Epidermal melanocyte (primary cell): ENCODE data around the gene PODXL.
"Not testable (repeated sequence)": the region's sequence is repeated elsewhere in the genome, so short reads cannot be mapped to it uniquely, and the experiment has no call there.

ENCODE experiments used
- DNase-seq: peaks from one replicate; pipeline ENCODE4 v3.0.0; 2011; ENCODE audit warnings: low spot score; ENCODE audit not compliant: insufficient read length

Gene PODXL

GRCh38 chr7:131538071-131538812, 18.2 kb downstream of the PODXL start:
- no peak for DNase-seq

GRCh38 chr7:131537571-131537978, 18.9 kb downstream of the PODXL start:
- DNase-seq, result no peak

GRCh38 chr7:131536361-131536849, 20.0 kb downstream of the PODXL start:
- DNase-seq, result no peak

GRCh38 chr7:131533566-131534561, 22.6 kb downstream of the PODXL start:
- no peak for DNase-seq

- DNase-seq, result no peak
Observed at GRCh38 chr7:131533151-131533559, 23.3 kb downstream of the PODXL start.

- no peak for DNase-seq
Observed at GRCh38 chr7:131532570-131533091, 23.8 kb downstream of the PODXL start.

- no peak for DNase-seq
Observed at GRCh38 chr7:131530137-131530536, 26.3 kb downstream of the PODXL start.

GRCh38 chr7:131529617-131530016, 26.8 kb downstream of the PODXL start:
- no peak for DNase-seq

- no peak for DNase-seq
Observed at GRCh38 chr7:131529179-131529578, 27.2 kb downstream of the PODXL start.

GRCh38 chr7:131527456-131527855, 29.0 kb downstream of the PODXL start:
- no peak for DNase-seq

- DNase-seq, result no peak
Observed at GRCh38 chr7:131525820-131526219, 30.6 kb downstream of the PODXL start.

GRCh38 chr7:131524703-131525102, 31.7 kb downstream of the PODXL start:
- DNase-seq, result no peak

GRCh38 chr7:131524115-131524514, 32.3 kb downstream of the PODXL start:
- no peak for DNase-seq

GRCh38 chr7:131522325-131522930, 34.0 kb downstream of the PODXL start:
- DNase-seq, result no peak

GRCh38 chr7:131521651-131522163, 34.7 kb downstream of the PODXL start:
- DNase-seq, result no peak

- no peak for DNase-seq
Observed at GRCh38 chr7:131518626-131519025, 37.8 kb downstream of the PODXL start.

- no peak for DNase-seq
Observed at GRCh38 chr7:131517218-131517923, 39.1 kb downstream of the PODXL start.

GRCh38 chr7:131515471-131515870, 41.0 kb downstream of the PODXL start:
- DNase-seq, result not testable (repeated sequence)

- peak; percentile 38 for DNase-seq
Observed at GRCh38 chr7:131513245-131514061, 43.0 kb downstream of the PODXL start.
